ENCODE results near the gene ZGLP1. TPM values are rescaled to one million over a fixed set of nuclear protein-coding genes. Genes with fewer than 3 reads are reported as not detected.
"Not testable (repeated sequence)": the region's sequence is repeated elsewhere in the genome, so short reads cannot be mapped to it uniquely, and the experiment has no call there.

The ZGLP1 gene
- total RNA-seq, 1 donor from 2014 or later = 1.2 TPM

DNA sequence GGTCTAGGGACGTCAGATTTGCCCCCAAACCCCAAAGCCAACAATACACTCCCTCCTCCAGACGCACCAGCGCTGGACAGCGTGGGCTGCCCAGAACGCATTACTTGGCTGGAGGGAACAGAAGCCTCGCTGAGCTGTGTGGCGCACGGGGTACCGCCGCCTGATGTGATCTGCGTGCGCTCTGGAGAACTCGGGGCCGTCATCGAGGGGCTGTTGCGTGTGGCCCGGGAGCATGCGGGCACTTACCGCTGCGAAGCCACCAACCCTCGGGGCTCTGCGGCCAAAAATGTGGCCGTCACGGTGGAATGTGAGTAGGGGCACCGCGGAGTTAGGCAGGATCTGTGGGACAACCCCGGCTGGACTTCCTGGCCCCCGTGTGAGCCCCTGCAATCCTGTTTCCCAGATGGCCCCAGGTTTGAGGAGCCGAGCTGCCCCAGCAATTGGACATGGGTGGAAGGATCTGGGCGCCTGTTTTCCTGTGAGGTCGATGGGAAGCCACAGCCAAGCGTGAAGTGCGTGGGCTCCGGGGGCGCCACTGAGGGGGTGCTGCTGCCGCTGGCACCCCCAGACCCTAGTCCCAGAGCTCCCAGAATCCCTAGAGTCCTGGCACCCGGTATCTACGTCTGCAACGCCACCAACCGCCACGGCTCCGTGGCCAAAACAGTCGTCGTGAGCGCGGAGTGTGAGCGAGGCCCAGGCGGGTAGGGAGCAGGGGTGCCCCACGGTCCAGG, 15.8 kb downstream of the ZGLP1 start:
- no peak for DNase-seq

DNA sequence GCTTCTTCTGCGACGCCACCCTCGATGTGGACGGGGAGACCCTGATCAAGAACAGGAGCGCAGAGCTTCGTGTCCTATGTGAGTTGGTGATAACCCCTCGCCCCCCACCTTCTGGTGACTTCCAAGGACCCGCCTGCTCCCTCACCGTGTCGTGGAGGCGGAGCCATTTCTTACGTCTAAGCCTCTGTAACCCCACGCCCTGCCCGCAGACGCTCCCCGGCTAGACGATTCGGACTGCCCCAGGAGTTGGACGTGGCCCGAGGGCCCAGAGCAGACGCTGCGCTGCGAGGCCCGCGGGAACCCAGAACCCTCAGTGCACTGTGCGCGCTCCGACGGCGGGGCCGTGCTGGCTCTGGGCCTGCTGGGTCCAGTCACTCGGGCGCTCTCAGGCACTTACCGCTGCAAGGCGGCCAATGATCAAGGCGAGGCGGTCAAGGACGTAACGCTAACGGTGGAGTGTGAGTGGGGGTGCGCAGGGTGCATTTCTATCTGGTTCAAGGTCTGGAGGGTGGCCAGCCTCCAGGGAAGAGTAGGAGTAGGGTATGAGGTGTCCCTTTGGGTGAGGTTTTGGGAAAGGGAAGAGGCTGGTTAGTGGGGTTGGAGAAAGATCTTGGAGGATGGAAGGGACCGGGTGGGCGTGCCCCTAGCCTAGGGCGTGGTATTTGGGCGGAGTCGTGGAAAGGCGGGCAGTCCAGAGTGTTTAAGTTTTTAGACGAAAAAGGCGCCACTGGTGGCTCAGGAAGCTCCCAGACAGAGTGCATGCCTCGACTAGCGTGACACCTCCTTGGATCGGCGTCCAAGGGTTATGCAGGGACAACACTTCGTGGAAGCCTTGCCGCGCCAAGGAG, 16.6 kb downstream of the ZGLP1 start:
- DNase-seq = no peak

DNA sequence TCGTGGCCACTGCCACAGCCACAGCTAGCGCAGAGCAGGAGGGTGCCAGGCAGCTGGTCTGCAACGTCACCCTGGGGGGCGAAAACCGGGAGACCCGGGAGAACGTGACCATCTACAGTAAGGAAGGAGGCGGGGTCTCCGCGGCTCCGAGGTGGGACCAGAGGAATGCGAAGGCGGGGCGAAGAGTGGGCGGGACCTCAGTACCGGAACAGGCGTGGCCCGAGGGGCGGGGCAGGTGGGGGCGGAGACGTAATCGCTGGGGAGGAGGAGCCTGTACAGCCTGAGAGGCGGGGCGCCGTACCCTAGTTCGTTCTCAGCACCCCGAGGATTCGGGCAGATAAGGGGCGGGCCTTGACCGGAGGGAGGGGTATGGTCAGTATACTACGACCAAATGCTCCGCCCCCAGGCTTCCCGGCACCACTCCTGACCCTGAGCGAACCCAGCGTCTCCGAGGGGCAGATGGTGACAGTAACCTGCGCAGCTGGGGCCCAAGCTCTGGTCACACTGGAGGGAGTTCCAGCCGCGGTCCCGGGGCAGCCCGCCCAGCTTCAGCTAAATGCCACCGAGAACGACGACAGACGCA, 17.3 kb downstream of the ZGLP1 start:
- peak; percentile 68 for DNase-seq

DNA sequence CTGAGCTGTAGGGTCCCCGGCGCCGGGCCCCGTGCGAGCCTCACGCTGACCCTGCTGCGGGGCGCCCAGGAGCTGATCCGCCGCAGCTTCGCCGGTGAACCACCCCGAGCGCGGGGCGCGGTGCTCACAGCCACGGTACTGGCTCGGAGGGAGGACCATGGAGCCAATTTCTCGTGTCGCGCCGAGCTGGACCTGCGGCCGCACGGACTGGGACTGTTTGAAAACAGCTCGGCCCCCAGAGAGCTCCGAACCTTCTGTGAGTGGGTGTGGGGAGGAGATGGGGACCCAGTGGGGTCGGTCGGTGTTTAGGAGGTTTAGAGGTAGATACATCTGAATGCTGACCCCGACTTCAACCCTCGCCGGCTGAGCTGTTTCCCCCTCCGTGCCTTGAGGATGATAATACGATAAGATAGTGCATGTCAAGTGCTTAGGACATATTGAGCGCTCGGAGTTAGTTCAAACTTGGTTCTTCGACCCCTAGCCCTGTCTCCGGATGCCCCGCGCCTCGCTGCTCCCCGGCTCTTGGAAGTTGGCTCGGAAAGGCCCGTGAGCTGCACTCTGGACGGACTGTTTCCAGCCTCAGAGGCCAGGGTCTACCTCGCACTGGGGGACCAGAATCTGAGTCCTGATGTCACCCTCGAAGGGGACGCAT, 17.9 kb downstream of the ZGLP1 start:
- no peak for DNase-seq

DNA sequence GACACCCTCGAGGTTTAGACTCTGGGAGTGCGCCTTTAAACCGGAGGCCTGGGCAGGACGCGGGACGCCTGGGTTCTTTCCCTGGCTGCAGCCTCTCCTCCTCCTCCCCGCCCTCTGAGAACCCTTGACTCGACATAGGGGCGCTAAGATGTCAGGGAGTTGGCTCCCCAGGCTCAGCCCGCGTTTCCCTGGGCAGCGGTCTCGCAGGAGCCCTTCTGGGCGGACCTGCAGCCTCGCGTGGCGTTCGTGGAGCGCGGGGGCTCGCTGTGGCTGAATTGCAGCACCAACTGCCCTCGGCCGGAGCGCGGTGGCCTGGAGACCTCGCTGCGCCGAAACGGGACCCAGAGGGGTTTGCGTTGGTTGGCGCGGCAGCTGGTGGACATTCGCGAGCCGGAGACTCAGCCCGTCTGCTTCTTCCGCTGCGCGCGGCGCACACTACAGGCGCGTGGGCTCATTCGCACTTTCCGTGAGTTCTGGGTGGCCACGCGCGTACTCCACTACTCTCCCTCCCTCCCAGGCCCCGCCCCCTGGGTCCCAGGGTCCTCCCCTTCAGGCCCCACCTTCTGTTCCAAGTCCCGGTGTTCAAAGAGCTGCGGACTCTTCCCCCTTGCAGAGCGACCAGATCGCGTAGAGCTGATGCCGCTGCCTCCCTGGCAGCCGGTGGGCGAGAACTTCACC, 18.6 kb downstream of the ZGLP1 start:
- peak; percentile 45 for DNase-seq

DNA sequence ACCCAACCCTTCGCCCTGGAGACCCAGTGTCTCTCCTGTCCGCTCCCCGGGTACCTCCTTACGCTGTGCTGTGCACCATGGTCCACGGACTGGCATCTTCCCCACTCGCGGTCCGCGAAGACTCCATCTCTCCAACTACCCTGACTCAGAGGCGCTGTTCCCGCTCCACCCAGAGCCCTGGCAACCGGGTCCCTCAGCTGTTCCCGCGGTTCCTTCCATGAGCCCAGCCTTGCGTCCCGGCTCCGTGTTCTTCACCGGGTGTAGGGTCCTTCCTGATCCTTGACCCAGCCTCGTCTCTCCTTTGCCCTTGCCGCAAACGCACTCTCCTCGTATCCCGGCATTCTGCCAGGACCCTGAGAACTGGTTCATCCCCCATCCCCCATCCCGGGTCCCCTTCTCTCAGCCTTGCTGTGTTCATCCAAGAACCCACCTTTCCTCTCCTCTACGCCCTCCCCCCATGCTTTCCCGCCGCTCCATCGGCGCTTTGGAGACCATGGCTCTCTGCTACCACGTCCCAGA, 19.2 kb downstream of the ZGLP1 start:
- DNase-seq = no peak

DNA sequence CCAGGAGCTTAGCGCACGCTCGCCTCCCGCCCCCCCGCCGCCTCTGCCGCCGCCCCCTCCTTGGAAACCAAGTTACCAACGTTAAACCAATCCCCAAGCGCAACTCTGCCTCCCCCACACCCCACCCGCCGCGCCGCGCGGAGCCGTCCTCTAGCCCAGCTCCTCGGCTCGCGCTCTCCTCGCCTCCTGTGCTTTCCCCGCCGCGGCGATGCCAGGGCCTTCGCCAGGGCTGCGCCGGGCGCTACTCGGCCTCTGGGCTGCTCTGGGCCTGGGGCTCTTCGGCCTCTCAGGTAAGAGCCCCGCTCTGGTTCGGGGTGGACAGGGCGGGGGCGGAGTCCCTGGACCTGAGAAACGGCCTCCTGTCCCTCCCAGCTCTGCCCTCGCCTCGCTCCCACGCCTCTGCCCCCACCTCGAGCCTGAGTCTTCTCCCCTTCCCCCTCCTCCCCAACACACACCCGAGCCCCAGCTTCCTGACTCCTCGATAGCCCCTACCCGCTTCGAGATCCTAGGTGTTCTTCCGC, 19.7 kb downstream of the ZGLP1 start, which contains the start of gene ICAM5:
Gene ICAM5, plus strand, starts transcription at position 117 of the 521 bp plus-strand sequence. Its CDS starts 92 bp downstream, at position 209.
- DNase-seq = no peak

DNA sequence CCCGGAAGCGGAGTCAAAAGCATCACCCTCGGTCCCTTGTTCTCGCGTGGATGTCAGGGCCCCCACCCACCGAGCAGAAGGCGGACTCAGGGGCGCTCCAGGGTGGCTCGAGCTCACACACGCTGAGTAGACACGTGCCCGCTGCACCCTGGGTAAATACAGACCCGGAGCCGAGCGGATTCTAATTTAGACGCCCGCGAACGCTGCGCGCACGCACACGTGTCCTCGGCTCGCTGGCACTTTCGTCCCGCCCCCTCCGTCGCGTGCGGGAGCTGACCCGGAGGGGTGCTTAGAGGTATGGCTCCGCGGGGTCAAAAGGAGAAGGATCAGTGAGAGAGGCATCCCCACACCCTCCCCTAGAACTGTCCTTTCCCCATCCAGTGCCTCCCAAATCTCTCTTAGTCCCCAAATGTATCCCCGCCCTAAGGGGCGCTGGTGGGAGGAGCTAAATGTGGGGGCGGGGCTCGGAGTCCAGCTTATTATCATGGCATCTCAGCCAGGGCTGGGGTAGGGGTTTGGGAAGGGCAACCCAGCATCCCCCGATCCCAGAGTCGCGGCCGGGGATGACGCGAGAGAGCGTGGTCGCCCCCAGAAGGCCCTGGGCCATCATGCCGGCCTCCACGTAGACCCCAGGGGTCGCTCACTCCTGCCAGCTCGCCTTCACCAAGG, 20.3 kb downstream of the ZGLP1 start:
- peak; percentile 35 for DNase-seq

DNA sequence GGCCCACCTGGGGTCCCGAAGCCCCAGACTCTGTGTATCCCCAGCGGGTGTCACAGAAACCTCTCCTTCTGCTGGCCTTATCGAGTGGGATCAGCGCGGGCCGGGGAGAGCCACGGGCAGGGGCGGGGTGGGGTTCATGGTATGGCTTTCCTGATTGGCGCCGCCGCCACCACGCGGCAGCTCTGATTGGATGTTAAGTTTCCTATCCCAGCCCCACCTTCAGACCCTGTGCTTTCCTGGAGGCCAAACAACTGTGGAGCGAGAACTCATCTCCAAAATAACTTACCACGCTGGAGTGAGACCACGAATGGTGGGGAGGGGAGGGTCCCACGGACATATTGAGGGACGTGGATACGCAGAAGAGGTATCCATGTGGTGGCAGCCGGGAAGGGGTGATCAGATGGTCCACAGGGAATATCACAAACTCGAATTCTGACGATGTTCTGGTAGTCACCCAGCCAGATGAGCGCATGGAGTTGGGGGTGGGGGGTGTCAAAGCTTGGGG, 20.9 kb downstream of the ZGLP1 start:
- peak; percentile 71 for DNase-seq

DNA sequence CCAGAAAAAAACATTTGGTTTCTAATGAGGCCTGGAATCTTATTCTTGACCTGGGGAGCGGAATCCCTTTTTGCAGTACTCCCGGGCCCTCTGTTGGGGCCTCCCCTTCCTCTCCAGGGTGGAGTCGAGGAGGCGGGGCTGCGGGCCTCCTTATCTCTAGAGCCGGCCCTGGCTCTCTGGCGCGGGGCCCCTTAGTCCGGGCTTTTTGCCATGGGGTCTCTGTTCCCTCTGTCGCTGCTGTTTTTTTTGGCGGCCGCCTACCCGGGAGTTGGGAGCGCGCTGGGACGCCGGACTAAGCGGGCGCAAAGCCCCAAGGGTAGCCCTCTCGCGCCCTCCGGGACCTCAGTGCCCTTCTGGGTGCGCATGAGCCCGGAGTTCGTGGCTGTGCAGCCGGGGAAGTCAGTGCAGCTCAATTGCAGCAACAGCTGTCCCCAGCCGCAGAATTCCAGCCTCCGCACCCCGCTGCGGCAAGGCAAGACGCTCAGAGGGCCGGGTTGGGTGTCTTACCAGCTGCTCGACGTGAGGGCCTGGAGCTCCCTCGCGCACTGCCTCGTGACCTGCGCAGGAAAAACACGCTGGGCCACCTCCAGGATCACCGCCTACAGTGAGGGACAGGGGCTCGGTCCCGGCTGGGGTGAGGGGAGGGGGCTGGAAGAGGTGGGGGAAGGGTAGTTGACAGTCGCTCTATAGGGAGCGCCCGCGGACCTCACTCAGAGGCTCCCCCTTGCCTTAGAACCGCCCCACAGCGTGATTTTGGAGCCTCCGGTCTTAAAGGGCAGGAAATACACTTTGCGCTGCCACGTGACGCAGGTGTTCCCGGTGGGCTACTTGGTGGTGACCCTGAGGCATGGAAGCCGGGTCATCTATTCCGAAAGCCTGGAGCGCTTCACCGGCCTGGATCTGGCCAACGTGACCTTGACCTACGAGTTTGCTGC, 22.5 kb downstream of the ZGLP1 start, which contains the start of gene ICAM4:
Gene ICAM4, plus strand, starts transcription at position 153 of the 935 bp plus-strand sequence. Its CDS starts 58 bp downstream, at position 211.
- DNase-seq = peak; percentile 64

DNA sequence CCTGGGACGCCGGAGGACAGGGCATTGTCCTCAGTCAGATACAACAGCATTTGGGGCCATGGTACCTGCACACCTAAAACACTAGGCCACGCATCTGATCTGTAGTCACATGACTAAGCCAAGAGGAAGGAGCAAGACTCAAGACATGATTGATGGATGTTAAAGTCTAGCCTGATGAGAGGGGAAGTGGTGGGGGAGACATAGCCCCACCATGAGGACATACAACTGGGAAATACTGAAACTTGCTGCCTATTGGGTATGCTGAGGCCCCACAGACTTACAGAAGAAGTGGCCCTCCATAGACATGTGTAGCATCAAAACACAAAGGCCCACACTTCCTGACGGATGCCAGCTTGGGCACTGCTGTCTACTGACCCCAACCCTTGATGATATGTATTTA, 24.2 kb downstream of the ZGLP1 start:
- DNase-seq = no peak

DNA sequence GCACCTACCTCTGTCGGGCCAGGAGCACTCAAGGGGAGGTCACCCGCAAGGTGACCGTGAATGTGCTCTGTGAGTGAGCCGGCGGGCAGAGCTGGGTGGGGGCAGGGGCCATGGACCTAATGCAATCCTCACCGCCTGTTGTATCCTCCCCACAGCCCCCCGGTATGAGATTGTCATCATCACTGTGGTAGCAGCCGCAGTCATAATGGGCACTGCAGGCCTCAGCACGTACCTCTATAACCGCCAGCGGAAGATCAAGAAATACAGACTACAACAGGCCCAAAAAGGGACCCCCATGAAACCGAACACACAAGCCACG, 24.7 kb downstream of the ZGLP1 start:
- DNase-seq = no peak

DNA sequence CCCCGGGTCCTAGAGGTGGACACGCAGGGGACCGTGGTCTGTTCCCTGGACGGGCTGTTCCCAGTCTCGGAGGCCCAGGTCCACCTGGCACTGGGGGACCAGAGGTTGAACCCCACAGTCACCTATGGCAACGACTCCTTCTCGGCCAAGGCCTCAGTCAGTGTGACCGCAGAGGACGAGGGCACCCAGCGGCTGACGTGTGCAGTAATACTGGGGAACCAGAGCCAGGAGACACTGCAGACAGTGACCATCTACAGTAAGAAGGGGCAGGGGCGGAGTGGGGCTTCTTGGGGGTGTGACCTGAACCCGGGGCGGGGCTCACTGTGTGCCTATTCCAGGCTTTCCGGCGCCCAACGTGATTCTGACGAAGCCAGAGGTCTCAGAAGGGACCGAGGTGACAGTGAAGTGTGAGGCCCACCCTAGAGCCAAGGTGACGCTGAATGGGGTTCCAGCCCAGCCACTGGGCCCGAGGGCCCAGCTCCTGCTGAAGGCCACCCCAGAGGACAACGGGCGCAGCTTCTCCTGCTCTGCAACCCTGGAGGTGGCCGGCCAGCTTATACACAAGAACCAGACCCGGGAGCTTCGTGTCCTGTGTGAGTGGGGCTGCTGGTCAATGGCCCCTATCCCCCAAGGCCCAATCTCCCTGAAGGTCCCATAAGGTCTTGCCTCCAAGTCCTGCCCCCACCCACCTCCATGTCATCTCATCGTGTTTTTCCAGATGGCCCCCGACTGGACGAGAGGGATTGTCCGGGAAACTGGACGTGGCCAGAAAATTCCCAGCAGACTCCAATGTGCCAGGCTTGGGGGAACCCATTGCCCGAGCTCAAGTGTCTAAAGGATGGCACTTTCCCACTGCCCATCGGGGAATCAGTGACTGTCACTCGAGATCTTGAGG, 25.3 kb downstream of the ZGLP1 start:
- DNase-seq = no peak

DNA sequence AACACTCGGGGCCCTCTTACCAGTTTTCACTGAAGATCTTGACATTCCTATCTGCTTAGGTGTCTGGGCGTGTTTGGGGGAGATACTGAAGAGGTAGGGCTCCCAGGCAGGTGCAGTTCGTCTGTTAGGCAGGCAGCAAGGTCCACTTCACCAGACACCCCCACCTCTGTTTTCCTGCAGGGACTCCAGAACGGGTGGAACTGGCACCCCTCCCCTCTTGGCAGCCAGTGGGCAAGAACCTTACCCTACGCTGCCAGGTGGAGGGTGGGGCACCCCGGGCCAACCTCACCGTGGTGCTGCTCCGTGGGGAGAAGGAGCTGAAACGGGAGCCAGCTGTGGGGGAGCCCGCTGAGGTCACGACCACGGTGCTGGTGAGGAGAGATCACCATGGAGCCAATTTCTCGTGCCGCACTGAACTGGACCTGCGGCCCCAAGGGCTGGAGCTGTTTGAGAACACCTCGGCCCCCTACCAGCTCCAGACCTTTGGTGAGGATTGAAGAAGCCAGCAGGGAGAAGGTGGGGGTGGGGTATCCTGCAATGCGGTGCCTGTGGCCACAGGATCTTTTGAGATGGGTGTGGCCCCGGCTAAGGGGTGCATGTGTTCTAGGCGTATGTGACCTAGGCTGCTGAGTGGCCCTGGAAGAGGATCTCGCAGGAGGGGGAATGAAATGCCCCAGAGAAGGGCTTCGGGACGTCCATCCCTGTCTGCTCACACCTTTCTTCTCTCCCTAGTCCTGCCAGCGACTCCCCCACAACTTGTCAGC, 26.1 kb downstream of the ZGLP1 start:
- no peak for DNase-seq

DNA sequence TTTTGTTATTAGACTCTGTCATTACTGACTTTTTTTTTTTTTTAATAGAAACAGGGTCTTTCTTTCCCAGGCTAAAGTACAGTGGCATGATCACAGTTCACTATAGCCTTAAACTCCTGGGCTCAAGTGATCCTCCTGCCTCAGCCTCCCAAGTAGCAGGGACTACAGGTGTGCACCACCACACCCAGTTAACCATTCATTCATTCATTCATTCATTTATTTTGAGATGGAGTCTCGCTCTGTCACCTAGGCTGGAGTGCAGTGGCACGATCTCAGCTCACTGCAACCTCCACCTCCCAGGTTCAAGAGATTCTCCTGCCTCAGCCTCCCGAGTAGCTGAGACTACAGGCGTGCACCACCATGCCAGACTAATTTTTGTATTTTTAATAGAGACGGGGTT, 27.6 kb downstream of the ZGLP1 start:
- not testable (repeated sequence) for DNase-seq

DNA sequence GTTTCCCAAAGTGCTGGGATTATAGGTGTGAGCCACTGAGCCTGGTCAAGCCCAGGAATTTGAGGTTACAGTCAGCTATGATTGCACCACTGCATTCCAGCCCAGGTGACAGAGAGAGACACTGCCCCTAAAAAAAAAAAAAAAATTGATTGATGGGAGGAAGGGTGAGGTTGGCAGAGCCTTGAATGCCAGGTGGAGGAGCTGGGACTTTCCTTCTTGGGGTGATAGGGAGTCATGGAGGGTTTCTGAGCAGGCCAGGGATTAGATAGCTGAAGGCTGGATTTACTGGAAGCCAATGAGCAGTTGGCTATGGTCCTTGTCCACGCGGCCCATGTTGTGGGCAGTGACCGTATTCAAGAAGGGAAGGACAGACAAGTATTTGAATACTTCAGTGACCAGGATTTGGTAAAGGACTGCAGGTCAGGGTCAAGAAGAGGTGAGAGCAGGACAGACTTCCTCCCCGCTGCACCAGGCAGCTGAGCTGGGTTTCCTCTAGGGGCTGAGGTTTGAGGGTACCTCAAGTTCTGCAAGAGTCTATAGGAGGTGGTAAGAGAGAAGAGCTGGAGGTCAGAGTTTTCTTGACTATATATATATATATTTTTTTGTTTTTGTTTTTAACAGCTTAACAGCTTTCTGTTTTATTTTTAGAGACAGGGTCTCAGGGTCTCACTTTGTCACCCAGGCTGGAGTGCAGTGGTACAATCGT, 29.7 kb downstream of the ZGLP1 start:
- no peak for DNase-seq

DNA sequence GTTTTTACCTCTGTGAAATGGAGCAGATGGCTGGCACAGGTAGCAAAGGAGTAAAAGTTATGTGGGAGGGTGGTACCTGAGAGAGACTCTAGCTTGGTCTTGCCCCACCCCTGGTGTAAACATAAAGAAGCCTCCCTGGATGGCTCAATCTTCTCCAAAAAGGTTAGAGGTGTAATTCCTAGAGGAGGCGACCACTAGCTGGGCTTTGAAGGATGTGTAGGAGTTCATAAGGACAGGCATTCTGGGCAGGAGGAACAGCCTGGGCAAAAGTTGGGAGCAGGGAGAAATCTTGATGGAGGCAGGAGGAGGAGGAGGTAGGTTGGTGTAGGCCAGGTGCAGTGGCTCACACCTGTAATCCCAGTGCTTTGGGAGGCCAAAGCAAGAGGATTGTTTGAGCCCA, 30.7 kb downstream of the ZGLP1 start:
- no peak for DNase-seq
